GM13976 (cell line): ENCODE measurements around the gene LINGO3.

Experiments
- DNase-seq: peaks from one replicate; pipeline ENCODE4 v3.0.0; 2012; ENCODE audit warnings: low spot score
- in situ Hi-C: fragments of 300-500 bp; cut with MboI; formaldehyde crosslinking; loops from one replicate; pipeline ENCODE4 v1.12.0; 2022; ENCODE audit warnings: low sequenced_read_pairs, mixed read lengths, inconsistent platforms; ENCODE audit not compliant: unreplicated experiment
- TF ChIP-seq, protein P1 (sequence below): IDR thresholded peaks from 2 replicates; pipeline ENCODE4 v1.5.1; 2012; ENCODE audit warnings: borderline replicate concordance, mild to moderate bottlenecking; ENCODE audit not compliant: insufficient read depth; ENCODE audit errors: extremely low read depth, missing control alignments, control extremely low read depth

LINGO3 gene

DNA sequence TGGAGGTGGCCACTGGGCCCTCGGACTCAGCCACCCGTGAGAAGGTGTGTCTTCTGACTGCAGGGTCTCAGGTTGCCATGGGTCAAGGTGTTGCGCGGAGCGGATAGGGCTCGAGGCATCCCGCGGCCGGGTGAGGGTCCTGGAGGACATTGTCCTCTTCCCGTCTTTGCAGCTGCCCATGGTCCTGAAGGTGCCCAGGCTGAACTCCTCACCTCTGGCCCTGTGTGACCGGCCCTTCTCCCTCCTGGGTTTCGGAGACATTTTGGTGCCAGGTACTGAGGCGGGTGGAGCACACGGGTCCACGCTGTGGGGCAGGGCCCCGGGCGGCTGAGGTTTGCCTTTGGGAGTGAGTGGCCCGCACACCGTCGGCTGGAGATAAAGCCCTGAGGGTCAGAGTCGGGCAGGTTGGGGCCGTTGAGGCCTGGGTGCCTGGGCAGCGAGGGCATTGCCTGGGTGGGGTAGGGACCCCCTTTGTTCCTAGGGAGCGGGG is 36.5 kb upstream of the LINGO3 start:
- no peak for DNase-seq
- in situ Hi-C loops: no loop called here
- TF ChIP-seq, protein P1, sequence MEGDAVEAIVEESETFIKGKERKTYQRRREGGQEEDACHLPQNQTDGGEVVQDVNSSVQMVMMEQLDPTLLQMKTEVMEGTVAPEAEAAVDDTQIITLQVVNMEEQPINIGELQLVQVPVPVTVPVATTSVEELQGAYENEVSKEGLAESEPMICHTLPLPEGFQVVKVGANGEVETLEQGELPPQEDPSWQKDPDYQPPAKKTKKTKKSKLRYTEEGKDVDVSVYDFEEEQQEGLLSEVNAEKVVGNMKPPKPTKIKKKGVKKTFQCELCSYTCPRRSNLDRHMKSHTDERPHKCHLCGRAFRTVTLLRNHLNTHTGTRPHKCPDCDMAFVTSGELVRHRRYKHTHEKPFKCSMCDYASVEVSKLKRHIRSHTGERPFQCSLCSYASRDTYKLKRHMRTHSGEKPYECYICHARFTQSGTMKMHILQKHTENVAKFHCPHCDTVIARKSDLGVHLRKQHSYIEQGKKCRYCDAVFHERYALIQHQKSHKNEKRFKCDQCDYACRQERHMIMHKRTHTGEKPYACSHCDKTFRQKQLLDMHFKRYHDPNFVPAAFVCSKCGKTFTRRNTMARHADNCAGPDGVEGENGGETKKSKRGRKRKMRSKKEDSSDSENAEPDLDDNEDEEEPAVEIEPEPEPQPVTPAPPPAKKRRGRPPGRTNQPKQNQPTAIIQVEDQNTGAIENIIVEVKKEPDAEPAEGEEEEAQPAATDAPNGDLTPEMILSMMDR: no peak

DNA sequence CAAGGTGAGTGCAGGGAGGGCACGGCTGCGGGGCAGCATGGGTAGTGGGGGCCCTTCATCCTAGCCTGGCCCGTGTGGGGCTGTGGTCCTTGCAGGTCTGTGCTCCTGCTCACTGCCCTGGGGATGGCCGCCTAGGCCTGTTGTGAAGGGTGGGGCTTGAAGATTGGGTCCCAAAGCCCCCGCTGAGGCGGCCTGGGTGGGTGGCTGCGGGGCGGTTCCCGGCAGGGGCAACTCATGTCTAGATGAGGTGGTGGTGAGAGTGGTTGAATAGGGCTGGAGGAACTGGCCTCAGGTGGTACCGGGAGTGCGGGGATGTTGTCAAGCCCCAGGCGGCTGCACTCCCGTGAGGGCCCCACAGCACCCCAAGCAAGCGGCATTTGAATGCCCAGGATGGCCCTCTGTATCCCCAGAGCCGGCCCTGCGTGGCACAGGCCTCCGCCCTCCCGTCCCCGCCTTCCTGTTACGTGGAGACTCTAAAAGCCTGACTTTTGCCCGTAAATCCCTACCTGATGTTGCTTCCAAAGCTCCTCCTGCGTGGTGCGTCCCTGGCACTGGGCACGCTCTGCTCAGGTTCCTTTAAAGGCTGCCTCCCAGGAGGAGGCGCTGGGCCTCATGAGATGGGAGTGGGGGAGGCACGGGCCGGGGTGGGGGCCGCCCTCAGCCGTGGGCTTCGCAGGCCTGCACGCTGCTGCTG is 35.5 kb upstream of the LINGO3 start:
- in situ Hi-C loops: no loop called here
- TF ChIP-seq, protein P1: no peak
- DNase-seq: no peak

DNA sequence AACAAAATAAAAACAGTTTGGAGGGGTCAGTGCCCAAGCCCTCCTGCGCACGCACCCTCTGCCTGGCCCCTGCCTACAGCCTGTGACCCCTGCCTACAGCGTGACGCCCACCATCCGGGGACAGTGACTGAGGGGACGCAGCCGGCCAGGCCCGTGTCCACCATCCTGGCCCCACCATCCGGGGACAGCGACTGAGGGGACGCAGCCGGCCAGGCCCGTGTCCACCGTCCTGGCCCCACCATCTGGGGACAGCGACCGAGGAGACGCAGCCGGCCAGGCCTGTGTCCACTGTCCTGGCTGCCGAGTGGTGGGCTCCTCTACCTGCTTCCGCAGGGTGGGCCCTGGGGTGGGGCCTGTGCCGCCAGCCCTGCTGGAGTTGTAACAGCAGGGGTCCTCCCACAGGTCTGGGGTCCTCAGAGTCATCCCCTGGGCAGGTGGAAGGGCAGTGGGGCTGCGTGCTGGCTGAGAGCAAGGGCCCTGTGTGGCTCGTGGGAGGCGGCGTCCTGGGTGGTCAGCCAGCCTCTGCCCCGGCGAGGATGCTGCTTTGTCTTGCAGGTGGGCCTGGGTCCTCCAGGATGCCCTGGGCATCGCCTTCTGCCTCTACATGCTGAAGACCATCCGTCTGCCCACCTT is 34.8 kb upstream of the LINGO3 start:
- DNase-seq: no peak
- in situ Hi-C loops: no loop called here

DNA sequence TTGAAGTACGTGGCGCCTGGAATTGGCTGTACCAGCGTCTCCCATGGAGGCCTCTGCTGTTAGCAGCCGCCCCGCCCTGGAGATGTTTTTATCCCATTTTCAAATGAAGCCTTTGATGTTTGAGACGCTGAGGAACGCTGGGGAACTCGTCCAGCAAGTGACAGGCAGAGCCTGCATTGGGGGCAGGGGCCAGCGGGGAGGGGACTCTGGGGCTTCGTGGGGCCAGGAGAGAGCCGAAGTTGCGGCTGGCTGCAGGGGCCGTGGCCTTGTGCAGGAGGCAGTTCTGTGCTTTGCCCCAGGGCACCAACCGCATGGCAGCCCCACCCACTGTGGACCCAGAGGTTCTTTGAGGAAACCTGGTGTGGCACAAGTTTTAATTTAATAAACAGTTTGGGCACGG is 34.0 kb upstream of the LINGO3 start:
- TF ChIP-seq, protein P1: no peak
- DNase-seq: no peak
- in situ Hi-C loops: no loop called here

More for the DNA sequence above, 34.8 kb upstream of the LINGO3 start:
- TF ChIP-seq, protein P1: no peak

DNA sequence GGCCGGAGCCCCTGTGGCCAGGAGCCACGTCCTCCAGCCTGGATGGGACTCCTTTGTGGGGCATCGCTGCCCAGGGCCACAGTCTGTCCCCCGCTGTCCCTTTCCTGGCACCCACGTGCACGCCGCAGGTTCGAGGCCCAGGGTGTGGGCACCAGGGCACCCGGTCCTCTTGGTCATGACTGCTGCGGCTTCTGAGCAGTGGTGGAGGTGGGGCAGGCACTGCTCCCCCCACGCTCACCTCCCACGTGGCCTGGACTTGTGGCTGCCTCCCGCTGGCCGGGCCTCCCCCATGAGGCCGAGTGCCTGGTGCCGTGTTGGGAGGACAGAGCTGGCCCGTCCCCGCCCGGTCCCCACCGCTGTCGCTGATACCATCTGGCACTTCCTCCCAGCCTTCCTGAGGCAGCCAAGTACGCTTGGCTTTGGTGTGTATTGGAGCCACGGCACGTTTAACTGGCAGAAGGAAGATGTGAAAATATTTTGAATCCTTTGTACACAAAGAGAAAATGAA is 33.3 kb upstream of the LINGO3 start:
- DNase-seq: no peak
- in situ Hi-C loops: no loop called here
- TF ChIP-seq, protein P1: no peak

DNA sequence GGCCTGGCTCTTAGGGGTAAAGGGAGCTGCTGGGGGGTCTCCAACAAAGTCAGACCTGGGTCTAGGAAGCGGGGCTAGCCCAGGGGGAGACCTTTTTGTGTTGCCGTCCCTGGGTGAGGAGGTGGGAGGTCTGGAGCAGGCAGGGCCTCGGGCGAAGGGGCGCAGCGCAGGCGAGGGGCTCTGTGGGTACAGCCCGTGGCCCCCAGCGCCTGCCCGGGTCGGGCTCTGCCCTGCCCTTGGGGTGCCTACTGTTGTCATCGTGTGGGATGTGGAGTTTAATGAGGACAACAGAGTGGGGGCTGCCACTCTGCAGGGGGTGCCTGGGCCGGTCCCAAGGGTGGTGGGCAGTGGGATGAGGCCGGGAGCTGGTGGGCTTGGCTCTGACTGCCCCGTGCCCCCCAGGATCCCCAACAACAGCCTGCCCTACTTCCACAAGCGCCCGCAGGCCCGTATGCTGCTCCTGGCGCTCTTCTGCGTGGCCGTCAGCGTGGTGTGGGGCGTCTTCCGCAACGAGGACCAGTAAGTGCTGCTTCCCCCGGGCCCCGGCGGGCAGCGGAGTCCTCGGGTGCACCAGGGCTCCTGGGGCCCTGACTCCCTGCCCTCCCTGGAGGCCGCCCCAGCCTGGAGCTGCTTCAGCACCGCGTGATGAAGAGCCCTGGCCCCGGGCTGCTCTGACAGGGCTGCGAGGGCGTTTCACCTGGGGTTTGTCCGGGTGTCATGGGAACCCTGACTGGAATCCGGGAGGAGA is 32.7 kb upstream of the LINGO3 start:
- TF ChIP-seq, protein P1: no peak
- DNase-seq: no peak
- in situ Hi-C loops: no loop called here
